ENCODE data around the gene TMEM245.
"Not testable (repeated sequence)": the region's sequence is repeated elsewhere in the genome, so short reads cannot be mapped to it uniquely, and the experiment has no call there.

Gene TMEM245

GRCh38 chr9:108973895-108974294 lies 145.9 kb downstream of the TMEM245 start:
- no peak for DNase-seq

- no peak for DNase-seq
Measured at GRCh38 chr9:108972626-108973209, 147.0 kb downstream of the TMEM245 start.

- DNase-seq = no peak
Measured at GRCh38 chr9:108972186-108972585, 147.6 kb downstream of the TMEM245 start.

- not testable (repeated sequence) for DNase-seq
Measured at GRCh38 chr9:108971392-108971791, 148.4 kb downstream of the TMEM245 start.

GRCh38 chr9:108967916-108968315 lies 151.8 kb downstream of the TMEM245 start:
- no peak for DNase-seq

All from hematopoietic multipotent progenitor cell treated with erythropoietin and hydrocortisone succinate and interleukin-3 and kit ligand, for 6 days (in vitro differentiated cells).